Activated CD8-positive, alpha-beta T cell treated with anti-CD3 and anti-CD28 coated beads for 36 hours (primary cell): Measurements from ENCODE around the gene CAMTA1. TPM values are rescaled to one million over a fixed set of nuclear protein-coding genes. Genes with fewer than 3 reads are reported as not detected.

Source experiments
- ATAC-seq: fragments of 200-7000 bp; cut with Tn5 transposase; one replicate; pipeline ENCODE4 v1.10.0; 2021; ENCODE audit warnings: mild to moderate bottlenecking, moderate library complexity
- CTCF ChIA-PET: fragments of 350-600 bp; sonication (Branson Sonifier 250); formaldehyde crosslinking; loops from one replicate; lab custom pipeline; 2021; ENCODE audit warnings: antibody characterized with exemption; lab: Charles Lee
- POLR2A ChIA-PET: fragments of 350-600 bp; sonication (Branson Sonifier 250); formaldehyde crosslinking; loops from one replicate; lab custom pipeline; 2021; ENCODE audit warnings: antibody characterized with exemption; lab: Charles Lee
- DNase-seq: peaks from one replicate; pipeline ENCODE4 v3.0.0-alpha.2; 2020
- H3K27ac Mint-ChIP-seq: one replicate; pipeline ENCODE4 v1.8.0; 2021; ENCODE audit warnings: mild to moderate bottlenecking, mixed read lengths
- H3K27me3 Mint-ChIP-seq: one replicate; pipeline ENCODE4 v1.8.0; 2021; ENCODE audit warnings: mixed read lengths
- H3K36me3 Mint-ChIP-seq: one replicate; pipeline ENCODE4 v1.8.0; 2021; ENCODE audit warnings: low read depth, mixed read lengths
- H3K4me1 Mint-ChIP-seq: one replicate; pipeline ENCODE4 v1.8.0; 2021; ENCODE audit warnings: low read depth, mixed read lengths
- H3K4me3 Mint-ChIP-seq: one replicate; pipeline ENCODE4 v1.8.0; 2021; ENCODE audit warnings: mild to moderate bottlenecking, moderate library complexity, mixed read lengths
- H3K9me3 Mint-ChIP-seq: one replicate; pipeline ENCODE4 v1.8.0; 2021; ENCODE audit warnings: mixed read lengths
- intact Hi-C: fragments of 100-400 bp; cut with micrococcal nuclease; formaldehyde crosslinking; loops from one replicate; pipeline ENCODE4 v1.10.0; 2022
- total RNA-seq, 2 experiments: library from RNA; stranded (reverse); gene quantifications; one replicate each; pipeline ENCODE4 v1.2.3, GENCODE V29; 2021
- TF ChIP-seq, protein P1 (sequence below): fragments of 200-600 bp; IDR thresholded peaks from one replicate; pipeline ENCODE4 v1.8.0; 2022; ENCODE audit warnings: antibody characterized with exemption, mild to moderate bottlenecking

Gene CAMTA1
- total RNA-seq, 2 experiments from 2014 or later = 67.7 to 70.9 TPM

DNA sequence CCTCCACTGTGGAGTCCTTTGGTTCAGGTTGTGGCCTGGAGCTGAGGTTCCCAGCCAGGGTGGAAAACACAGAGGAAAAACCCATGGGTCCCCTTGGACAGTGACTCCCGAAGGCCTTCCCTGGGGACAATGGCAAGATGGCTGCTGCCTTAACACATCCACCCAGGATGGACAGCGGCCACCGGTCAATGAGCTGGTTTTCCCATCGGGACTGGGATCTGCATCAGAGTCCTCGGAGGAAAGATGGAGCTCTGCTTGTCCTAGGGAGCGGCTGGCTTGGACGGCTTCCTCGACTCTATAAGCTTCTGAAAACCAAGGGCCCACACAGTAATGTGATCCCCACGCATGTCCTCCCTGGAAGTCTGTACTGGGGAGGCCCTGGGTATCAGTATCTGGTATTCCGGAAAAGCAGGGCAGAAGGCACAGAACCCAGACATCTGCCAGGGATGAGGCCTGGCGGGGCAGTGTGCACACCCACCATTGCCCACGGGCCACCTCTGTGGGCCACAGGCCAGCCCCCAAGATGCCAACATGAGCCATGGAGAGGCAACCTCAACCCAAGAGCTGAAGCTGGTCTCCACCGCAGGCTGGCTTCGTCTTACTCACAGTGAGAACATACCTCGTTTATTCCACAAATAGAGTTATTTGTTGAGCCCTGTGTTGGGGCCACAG lies 891.2 kb downstream of the CAMTA1 start:
- Mint-ChIP-seq H3K27ac (no peak overlapping the region), H3K36me3 (no peaks in the 10 kb centered on the region), H3K4me1 (no peaks in the 10 kb centered on the region), H3K27me3 (peaks cover 3% of the 10 kb centered on the region), H3K9me3 (no peaks in the 10 kb centered on the region), H3K4me3 (no peak overlapping the region)
- DNase-seq (no peak), ATAC-seq (no peak)
- TF ChIP-seq, protein P1, sequence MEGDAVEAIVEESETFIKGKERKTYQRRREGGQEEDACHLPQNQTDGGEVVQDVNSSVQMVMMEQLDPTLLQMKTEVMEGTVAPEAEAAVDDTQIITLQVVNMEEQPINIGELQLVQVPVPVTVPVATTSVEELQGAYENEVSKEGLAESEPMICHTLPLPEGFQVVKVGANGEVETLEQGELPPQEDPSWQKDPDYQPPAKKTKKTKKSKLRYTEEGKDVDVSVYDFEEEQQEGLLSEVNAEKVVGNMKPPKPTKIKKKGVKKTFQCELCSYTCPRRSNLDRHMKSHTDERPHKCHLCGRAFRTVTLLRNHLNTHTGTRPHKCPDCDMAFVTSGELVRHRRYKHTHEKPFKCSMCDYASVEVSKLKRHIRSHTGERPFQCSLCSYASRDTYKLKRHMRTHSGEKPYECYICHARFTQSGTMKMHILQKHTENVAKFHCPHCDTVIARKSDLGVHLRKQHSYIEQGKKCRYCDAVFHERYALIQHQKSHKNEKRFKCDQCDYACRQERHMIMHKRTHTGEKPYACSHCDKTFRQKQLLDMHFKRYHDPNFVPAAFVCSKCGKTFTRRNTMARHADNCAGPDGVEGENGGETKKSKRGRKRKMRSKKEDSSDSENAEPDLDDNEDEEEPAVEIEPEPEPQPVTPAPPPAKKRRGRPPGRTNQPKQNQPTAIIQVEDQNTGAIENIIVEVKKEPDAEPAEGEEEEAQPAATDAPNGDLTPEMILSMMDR = no peak
- intact Hi-C loops = loop anchor here (10.0 kb wide), 1 partner anchor 218 kb away; no protein-coding TSS in a partner anchor
- CTCF ChIA-PET = interaction anchor here (9.6 to 22.6 kb wide), 2 partner anchors 8 to 74 kb away, joined by 118 to 589 read pairs; no protein-coding TSS in a partner anchor
- POLR2A ChIA-PET = no interaction called here

DNA sequence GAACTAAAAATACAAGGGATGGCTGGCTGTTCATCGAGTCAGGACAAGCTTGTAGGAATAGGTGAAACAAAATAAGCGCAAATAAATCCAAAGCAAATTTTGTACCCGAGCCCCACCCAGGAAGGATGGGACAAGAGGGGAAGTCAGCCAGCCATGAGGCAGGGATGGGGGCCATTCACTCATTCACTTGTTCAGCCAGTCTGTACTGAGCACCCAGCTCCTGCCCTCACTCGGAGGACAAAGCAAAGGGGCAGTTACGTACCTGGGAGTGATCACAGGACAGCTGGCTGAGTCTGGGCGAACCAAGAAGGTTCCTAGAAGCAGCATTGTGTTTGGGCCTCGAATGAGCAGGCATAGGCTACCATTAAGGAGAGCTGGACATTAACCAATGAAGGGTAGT lies 891.9 kb downstream of the CAMTA1 start:
- POLR2A ChIA-PET = no interaction called here
- TF ChIP-seq, protein P1 = no peak
- DNase-seq = no peak
- no peaks in the 10 kb centered on the region for H3K9me3 Mint-ChIP-seq
- ATAC-seq = no peak
- H3K4me1 Mint-ChIP-seq = no peaks in the 10 kb centered on the region
- peaks cover 4% of the 10 kb centered on the region for H3K27me3 Mint-ChIP-seq
- H3K4me3 Mint-ChIP-seq = no peak overlapping the region
- H3K27ac Mint-ChIP-seq = no peak overlapping the region
- intact Hi-C loops = loop anchor here (10.0 kb wide), 1 partner anchor 218 kb away; no protein-coding TSS in a partner anchor
- no peaks in the 10 kb centered on the region for H3K36me3 Mint-ChIP-seq
- CTCF ChIA-PET = interaction anchor here (9.6 to 22.6 kb wide), 2 partner anchors 9 to 73 kb away, joined by 118 to 589 read pairs; no protein-coding TSS in a partner anchor

DNA sequence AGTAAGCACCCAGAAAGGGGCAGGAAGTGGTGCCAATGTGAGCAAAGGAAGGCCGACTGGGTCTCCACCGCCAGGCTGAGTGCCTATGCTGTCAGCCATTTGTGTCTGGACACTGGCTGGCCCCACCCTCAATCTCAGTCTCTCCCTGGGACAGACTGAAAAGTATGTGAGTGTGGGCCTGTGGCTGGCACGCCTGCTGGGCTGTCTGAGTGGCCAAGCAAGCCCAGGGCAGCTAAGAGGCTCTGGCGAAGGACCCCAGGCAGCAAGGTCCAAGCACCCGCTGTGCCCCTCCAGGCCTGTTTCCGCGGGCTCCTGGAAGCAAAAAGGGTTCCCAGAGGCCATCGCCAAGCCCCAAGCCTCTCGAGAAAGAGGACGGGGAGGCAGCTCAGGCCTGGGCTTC lies 892.6 kb downstream of the CAMTA1 start:
- ChIA-PET CTCF (interaction anchor here (9.6 to 22.6 kb wide), 2 partner anchors 10 to 72 kb away, joined by 118 to 589 read pairs; no protein-coding TSS in a partner anchor), POLR2A (no interaction called here)
- Mint-ChIP-seq H3K36me3 (no peaks in the 10 kb centered on the region), H3K4me3 (no peak overlapping the region), H3K4me1 (no peaks in the 10 kb centered on the region), H3K9me3 (no peaks in the 10 kb centered on the region), H3K27me3 (peaks cover 4% of the 10 kb centered on the region), H3K27ac (no peak overlapping the region)
- DNase-seq (no peak), ATAC-seq (no peak)
- TF ChIP-seq, protein P1 = no peak
- intact Hi-C loops = loop anchor here (10.0 kb wide), 1 partner anchor 217 kb away; no protein-coding TSS in a partner anchor

DNA sequence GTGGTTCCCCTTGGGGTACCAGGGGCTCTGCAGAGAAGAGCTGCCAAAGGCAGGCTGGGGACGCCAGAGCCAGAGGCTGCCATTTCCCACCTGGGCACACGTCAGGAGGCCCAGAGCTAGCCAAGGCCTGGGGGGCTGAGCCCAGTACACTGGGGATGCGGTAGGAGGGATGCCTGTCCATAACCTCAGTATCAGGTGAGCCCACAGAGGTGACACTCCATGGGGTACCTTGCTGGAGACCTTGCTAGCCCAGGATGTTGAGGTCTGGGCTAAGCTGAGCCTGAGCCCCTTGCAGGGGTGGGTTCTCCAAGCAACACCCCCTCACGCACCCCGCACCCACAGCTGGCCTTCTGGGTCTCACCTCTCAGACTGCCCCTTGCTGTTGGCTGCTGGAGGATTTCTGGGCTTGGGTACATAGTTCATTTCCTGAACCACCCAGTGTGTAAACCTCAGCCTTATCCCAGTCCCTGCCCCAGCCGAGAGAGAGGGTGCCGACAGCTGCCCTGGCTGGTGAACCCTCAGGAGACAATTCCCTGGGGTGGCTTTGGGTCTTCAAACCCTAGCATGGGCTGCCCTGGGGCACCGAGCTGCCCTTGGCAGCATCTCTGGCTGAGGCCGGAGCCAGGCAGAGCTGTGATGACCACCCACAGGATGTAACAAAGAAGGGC lies 893.4 kb downstream of the CAMTA1 start:
- Mint-ChIP-seq H3K4me1 (no peaks in the 10 kb centered on the region), H3K9me3 (no peaks in the 10 kb centered on the region), H3K4me3 (no peak overlapping the region), H3K36me3 (no peaks in the 10 kb centered on the region), H3K27ac (no peak overlapping the region), H3K27me3 (peaks cover 4% of the 10 kb centered on the region)
- intact Hi-C loops = loop anchor here (10.0 kb wide), 1 partner anchor 216 kb away; no protein-coding TSS in a partner anchor
- DNase-seq (no peak), ATAC-seq (no peak)
- POLR2A ChIA-PET = interaction anchor here (1.1 to 1.5 kb wide), 3 partner anchors 10 to 86 kb away, joined by 3 to 4 read pairs (median 3); no protein-coding TSS in a partner anchor
- CTCF ChIA-PET = interaction anchor here (9.6 to 22.6 kb wide), 2 partner anchors 10 to 72 kb away, joined by 118 to 589 read pairs; no protein-coding TSS in a partner anchor
- TF ChIP-seq, protein P1 = no peak
